Measurements from ENCODE around the gene FSTL4. TPM values are rescaled to one million over a fixed set of nuclear protein-coding genes. Genes with fewer than 3 reads are reported as not detected.

FSTL4 gene
- polyA plus RNA-seq, 3 donors = not detected

- Histone ChIP-seq H3K9me3 (replicated peaks in 1 of 2; ENCODE audit: control insufficient read depth in 1 of 2, insufficient read depth in 1 of 2, low read length in 2 of 2) (no peaks in the 10 kb centered on the region), H3K9ac (ENCODE audit: insufficient read depth, low read length, poor library complexity, severe bottlenecking) (no peak overlapping the region), H3K79me2 (ENCODE audit: insufficient read depth, low read length) (no peaks in the 10 kb centered on the region), H3K36me3 (replicated peaks in 1 of 2; ENCODE audit: control insufficient read depth in 1 of 2, insufficient read depth in 2 of 2, low read length in 2 of 2) (no peaks in the 10 kb centered on the region), H3K27ac (ENCODE audit: low read depth in 1 of 2, low read length in 2 of 2) (no peak overlapping the region), H3K4me1 (ENCODE audit: control insufficient read depth in 1 of 2, insufficient read depth in 2 of 2, low read length in 2 of 2) (no peaks in the 10 kb centered on the region), H2AFZ (ENCODE audit: insufficient read depth, low read depth, low read length, poor library complexity, severe bottlenecking) (no peak overlapping the region), H4K20me1 (ENCODE audit: insufficient read depth, low read length) (no peaks in the 10 kb centered on the region), H3K27me3 (ENCODE audit: control insufficient read depth in 2 of 2, insufficient read depth in 2 of 2, low read length in 2 of 2) (no peaks in the 10 kb centered on the region), H3K4me2 (replicated peaks; ENCODE audit: extremely low read depth, low read length, poor library complexity, severe bottlenecking) (no peak overlapping the region), H3K4me3 (replicated peaks in 1 of 3; ENCODE audit: low read depth in 2 of 3, low read length in 3 of 3) (no peak overlapping the region)
- DNase-seq = no peak
- H3K36me3 Mint-ChIP-seq = no peaks in the 10 kb centered on the region
- peaks cover 0 to 11% (median 0%) of the 10 kb centered on the region in 7 donors for H3K9me3 Mint-ChIP-seq
- H3K27me3 Mint-ChIP-seq (ENCODE audit: low read depth in 3 of 3) = peaks cover 0 to 5% (median 2%) of the 10 kb centered on the region in 3 donors
- WGBS (ENCODE audit: insufficient coverage) = 100% methylated on average over 1 of the region's 1 CpG
- intact Hi-C loops (cut with micrococcal nuclease) = no loop called here
- peaks cover 3% of the 10 kb centered on the region for H3K4me1 Mint-ChIP-seq
- no peak overlapping the region for H3K4me3 Mint-ChIP-seq
- H3K27ac Mint-ChIP-seq = no peak overlapping the region
- no peak for TF ChIP-seq CTCF (IDR thresholded peaks at IDR 0.05)
These were observed 43.6 kb upstream of the FSTL4 start for GRCh38 chr5:133655966-133656365.

- Histone ChIP-seq H3K4me1 (ENCODE audit: control insufficient read depth in 1 of 2, insufficient read depth in 2 of 2, low read length in 2 of 2) (no peaks in the 10 kb centered on the region), H3K27me3 (ENCODE audit: control insufficient read depth in 2 of 2, insufficient read depth in 2 of 2, low read length in 2 of 2) (no peaks in the 10 kb centered on the region), H3K36me3 (replicated peaks in 1 of 2; ENCODE audit: control insufficient read depth in 1 of 2, insufficient read depth in 2 of 2, low read length in 2 of 2) (no peaks in the 10 kb centered on the region), H3K27ac (ENCODE audit: low read depth in 1 of 2, low read length in 2 of 2) (no peak overlapping the region), H3K9me3 (replicated peaks in 1 of 2; ENCODE audit: control insufficient read depth in 1 of 2, insufficient read depth in 1 of 2, low read length in 2 of 2) (no peaks in the 10 kb centered on the region), H3K9ac (ENCODE audit: insufficient read depth, low read length, poor library complexity, severe bottlenecking) (no peak overlapping the region), H3K4me2 (replicated peaks; ENCODE audit: extremely low read depth, low read length, poor library complexity, severe bottlenecking) (no peak overlapping the region), H3K79me2 (ENCODE audit: insufficient read depth, low read length) (no peaks in the 10 kb centered on the region), H2AFZ (ENCODE audit: insufficient read depth, low read depth, low read length, poor library complexity, severe bottlenecking) (no peak overlapping the region), H3K4me3 (replicated peaks in 1 of 3; ENCODE audit: low read depth in 2 of 3, low read length in 3 of 3) (no peak overlapping the region), H4K20me1 (ENCODE audit: insufficient read depth, low read length) (no peaks in the 10 kb centered on the region)
- no peak for TF ChIP-seq CTCF (IDR thresholded peaks at IDR 0.05)
- H3K9me3 Mint-ChIP-seq = peaks cover 0 to 15% (median 2%) of the 10 kb centered on the region in 7 donors
- no peak overlapping the region for H3K27ac Mint-ChIP-seq
- H3K4me3 Mint-ChIP-seq = no peak overlapping the region
- WGBS (ENCODE audit: insufficient coverage) = 75% methylated on average over 3 of the region's 4 CpGs
- intact Hi-C loops (cut with micrococcal nuclease) = no loop called here
- peaks cover 3% of the 10 kb centered on the region for H3K4me1 Mint-ChIP-seq
- DNase-seq = no peak
- H3K27me3 Mint-ChIP-seq (ENCODE audit: low read depth in 3 of 3) = peaks cover 0 to 5% (median 2%) of the 10 kb centered on the region in 3 donors
- H3K36me3 Mint-ChIP-seq = no peaks in the 10 kb centered on the region
These were observed 41.4 kb upstream of the FSTL4 start for GRCh38 chr5:133653760-133654049.

All from CD14-positive monocyte (primary cell).